ENCODE data around the gene ATP8A1. TPM values are rescaled to one million over a fixed set of nuclear protein-coding genes. Genes with fewer than 3 reads are reported as not detected.

The ATP8A1 gene
- total RNA-seq, 1 experiment from 2014 or later: 0.80 TPM

DNA sequence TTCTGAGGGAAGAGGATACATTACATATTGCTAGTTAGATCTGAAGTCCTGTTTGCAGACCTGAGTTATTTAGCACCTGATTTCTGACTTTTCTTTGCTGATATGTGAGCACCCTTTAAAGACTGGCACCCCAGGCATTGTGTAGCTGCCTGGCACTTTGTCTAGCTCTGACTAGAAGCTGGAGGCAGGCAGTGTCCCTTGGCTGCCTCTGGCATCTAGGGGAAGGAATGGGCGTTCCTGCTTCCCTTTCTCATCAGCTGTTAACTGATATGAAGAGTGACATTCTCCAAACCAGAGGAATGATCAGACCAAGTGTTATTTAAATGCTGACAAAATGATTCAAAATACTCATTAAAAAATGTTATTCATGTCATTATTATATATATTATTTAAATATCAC lies 289.9 kb downstream of the ATP8A1 start:
- ATAC-seq: no peak
- H3K27me3 ChIP-seq (ENCODE audit: control insufficient read depth, insufficient read depth, low read length): no peaks in the 10 kb centered on the region
- POLR2A ChIA-PET: no interaction called here
- H3K9me3 ChIP-seq (ENCODE audit: control insufficient read depth, insufficient read depth, low read depth, low read length): no peaks in the 10 kb centered on the region
- H3K4me1 ChIP-seq (ENCODE audit: control insufficient read depth, insufficient read depth, low read length): no peaks in the 10 kb centered on the region
- intact Hi-C loops (cut with micrococcal nuclease; ENCODE audit: unreplicated experiment): no loop called here
- no peak for TF ChIP-seq SIN3A (IDR thresholded peaks at IDR 0.05; ENCODE audit: borderline replicate concordance, insufficient read depth, low read depth, low read length)
- TF ChIP-seq TCF7L2 (IDR thresholded peaks at IDR 0.05; ENCODE audit: low read depth, low read length): no peak
- no peak for TF ChIP-seq POLR2AphosphoS5 (IDR thresholded peaks at IDR 0.05; ENCODE audit: low read depth, low read length)
- H3K36me3 ChIP-seq (ENCODE audit: control insufficient read depth, insufficient read depth, low read length): no peaks in the 10 kb centered on the region
- DNase-seq (ENCODE audit: low read depth, low spot score): no peak
- CTCF ChIA-PET: no interaction called here
- in situ Hi-C loops (cut with HindIII; ENCODE audit: low pct_unique_long_range_greater_than_20kb, low sequenced_read_pairs): no loop called here
- BruUV-seq (replicated peaks): no TSS peak
- H3K27ac ChIP-seq (ENCODE audit: low read length): no peak overlapping the region
- H3K4me3 ChIP-seq (ENCODE audit: low read depth in 2 of 2, low read length in 2 of 2): no peak overlapping the region

DNA sequence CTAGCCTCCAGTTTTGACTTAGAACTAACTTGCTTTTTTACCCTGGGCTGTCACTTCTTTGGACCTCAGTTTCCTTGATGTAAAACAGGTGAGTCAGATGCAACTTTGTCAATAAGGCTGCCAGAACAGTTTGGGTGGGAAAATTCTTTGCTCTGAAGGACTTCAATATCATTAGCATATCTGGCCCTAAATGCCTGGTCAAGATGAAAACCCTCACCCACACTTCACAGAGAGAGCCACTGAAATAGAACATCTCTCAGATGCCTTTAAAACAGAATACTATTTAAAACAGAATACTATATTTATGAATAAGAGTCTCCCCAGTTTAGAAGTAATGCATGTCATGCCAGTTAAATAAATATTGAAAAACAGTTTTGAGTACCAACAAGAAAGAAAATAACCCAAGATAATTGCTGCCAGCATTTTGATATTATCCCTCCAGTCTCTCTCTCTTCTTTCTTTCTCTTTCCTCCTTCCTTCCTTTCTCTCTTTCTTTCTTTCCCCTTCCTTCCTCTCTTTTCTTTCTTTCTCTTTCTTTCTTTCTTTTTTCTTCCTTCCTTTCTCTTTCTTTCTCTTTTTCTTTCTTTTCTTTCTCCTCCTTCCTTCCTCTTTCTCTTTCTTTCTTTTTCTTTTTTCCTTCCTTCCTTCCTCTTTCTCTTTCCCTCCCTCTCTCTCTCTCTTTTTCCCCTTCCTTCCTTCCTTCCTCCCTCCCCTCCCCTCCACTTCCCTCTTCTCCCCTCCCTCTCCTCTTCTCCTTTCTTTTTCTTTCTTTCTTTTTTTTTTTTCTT lies 292.4 kb downstream of the ATP8A1 start:
- H3K27me3 ChIP-seq (ENCODE audit: control insufficient read depth, insufficient read depth, low read length): no peaks in the 10 kb centered on the region
- H3K4me3 ChIP-seq (ENCODE audit: low read depth in 2 of 2, low read length in 2 of 2): no peak overlapping the region
- BruUV-seq (replicated peaks): no TSS peak
- intact Hi-C loops (cut with micrococcal nuclease; ENCODE audit: unreplicated experiment): no loop called here
- H3K36me3 ChIP-seq (ENCODE audit: control insufficient read depth, insufficient read depth, low read length): no peaks in the 10 kb centered on the region
- no peak for DNase-seq (ENCODE audit: low read depth, low spot score)
- TF ChIP-seq POLR2AphosphoS5 (IDR thresholded peaks at IDR 0.05; ENCODE audit: low read depth, low read length) (no peak), SIN3A (IDR thresholded peaks at IDR 0.05; ENCODE audit: borderline replicate concordance, insufficient read depth, low read depth, low read length) (no peak), TCF7L2 (IDR thresholded peaks at IDR 0.05; ENCODE audit: low read depth, low read length) (no peak)
- TF ChIP-seq, protein P1, sequence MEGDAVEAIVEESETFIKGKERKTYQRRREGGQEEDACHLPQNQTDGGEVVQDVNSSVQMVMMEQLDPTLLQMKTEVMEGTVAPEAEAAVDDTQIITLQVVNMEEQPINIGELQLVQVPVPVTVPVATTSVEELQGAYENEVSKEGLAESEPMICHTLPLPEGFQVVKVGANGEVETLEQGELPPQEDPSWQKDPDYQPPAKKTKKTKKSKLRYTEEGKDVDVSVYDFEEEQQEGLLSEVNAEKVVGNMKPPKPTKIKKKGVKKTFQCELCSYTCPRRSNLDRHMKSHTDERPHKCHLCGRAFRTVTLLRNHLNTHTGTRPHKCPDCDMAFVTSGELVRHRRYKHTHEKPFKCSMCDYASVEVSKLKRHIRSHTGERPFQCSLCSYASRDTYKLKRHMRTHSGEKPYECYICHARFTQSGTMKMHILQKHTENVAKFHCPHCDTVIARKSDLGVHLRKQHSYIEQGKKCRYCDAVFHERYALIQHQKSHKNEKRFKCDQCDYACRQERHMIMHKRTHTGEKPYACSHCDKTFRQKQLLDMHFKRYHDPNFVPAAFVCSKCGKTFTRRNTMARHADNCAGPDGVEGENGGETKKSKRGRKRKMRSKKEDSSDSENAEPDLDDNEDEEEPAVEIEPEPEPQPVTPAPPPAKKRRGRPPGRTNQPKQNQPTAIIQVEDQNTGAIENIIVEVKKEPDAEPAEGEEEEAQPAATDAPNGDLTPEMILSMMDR (IDR thresholded peaks at IDR 0.05): no peak
- TF ChIP-seq, protein P2, sequence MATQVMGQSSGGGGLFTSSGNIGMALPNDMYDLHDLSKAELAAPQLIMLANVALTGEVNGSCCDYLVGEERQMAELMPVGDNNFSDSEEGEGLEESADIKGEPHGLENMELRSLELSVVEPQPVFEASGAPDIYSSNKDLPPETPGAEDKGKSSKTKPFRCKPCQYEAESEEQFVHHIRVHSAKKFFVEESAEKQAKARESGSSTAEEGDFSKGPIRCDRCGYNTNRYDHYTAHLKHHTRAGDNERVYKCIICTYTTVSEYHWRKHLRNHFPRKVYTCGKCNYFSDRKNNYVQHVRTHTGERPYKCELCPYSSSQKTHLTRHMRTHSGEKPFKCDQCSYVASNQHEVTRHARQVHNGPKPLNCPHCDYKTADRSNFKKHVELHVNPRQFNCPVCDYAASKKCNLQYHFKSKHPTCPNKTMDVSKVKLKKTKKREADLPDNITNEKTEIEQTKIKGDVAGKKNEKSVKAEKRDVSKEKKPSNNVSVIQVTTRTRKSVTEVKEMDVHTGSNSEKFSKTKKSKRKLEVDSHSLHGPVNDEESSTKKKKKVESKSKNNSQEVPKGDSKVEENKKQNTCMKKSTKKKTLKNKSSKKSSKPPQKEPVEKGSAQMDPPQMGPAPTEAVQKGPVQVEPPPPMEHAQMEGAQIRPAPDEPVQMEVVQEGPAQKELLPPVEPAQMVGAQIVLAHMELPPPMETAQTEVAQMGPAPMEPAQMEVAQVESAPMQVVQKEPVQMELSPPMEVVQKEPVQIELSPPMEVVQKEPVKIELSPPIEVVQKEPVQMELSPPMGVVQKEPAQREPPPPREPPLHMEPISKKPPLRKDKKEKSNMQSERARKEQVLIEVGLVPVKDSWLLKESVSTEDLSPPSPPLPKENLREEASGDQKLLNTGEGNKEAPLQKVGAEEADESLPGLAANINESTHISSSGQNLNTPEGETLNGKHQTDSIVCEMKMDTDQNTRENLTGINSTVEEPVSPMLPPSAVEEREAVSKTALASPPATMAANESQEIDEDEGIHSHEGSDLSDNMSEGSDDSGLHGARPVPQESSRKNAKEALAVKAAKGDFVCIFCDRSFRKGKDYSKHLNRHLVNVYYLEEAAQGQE (IDR thresholded peaks at IDR 0.05; ENCODE audit: insufficient read depth in 1 of 2, low read depth in 2 of 2, low read length in 1 of 2): no peak
- H3K4me1 ChIP-seq (ENCODE audit: control insufficient read depth, insufficient read depth, low read length): no peaks in the 10 kb centered on the region
- in situ Hi-C loops (cut with HindIII; ENCODE audit: low pct_unique_long_range_greater_than_20kb, low sequenced_read_pairs): no loop called here
- CTCF ChIA-PET: no interaction called here
- H3K27ac ChIP-seq (ENCODE audit: low read length): no peak overlapping the region
- no peak for ATAC-seq
- POLR2A ChIA-PET: no interaction called here
- H3K9me3 ChIP-seq (ENCODE audit: control insufficient read depth, insufficient read depth, low read depth, low read length): no peaks in the 10 kb centered on the region

DNA sequence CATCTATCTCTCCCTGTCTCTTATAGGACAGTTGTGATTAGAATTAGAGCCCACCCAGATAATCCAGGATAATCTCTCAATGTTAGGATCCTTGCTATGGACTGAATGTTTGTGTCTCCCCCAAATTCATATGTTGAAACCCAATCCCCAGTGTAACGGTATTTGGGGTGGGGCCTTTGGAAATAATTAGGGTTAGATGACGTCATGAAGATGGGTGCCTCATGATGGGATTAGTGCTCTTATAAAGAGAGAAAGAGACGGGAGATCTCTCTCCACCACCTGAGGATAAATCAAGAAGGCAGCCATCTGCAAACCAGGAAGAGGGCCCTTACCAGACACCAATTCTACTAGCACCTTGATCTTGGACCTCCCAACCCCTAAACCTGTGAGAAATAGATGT lies 293.3 kb downstream of the ATP8A1 start:
- ATAC-seq: no peak
- no peaks in the 10 kb centered on the region; the same call in 1 of the 2 replicates for H3K27me3 ChIP-seq (ENCODE audit: control insufficient read depth, insufficient read depth, low read length)
- ChIA-PET CTCF (no interaction called here), POLR2A (no interaction called here)
- DNase-seq (ENCODE audit: low read depth, low spot score): no peak
- no peak overlapping the region for H3K27ac ChIP-seq (ENCODE audit: low read length)
- in situ Hi-C loops (cut with HindIII; ENCODE audit: low pct_unique_long_range_greater_than_20kb, low sequenced_read_pairs) (no loop called here), intact Hi-C loops (cut with micrococcal nuclease; ENCODE audit: unreplicated experiment) (no loop called here)
- no peaks in the 10 kb centered on the region for H3K36me3 ChIP-seq (ENCODE audit: control insufficient read depth, insufficient read depth, low read length)
- no peak overlapping the region for H3K4me3 ChIP-seq (ENCODE audit: low read depth in 2 of 2, low read length in 2 of 2)
- no peak for TF ChIP-seq SIN3A (IDR thresholded peaks at IDR 0.05; ENCODE audit: borderline replicate concordance, insufficient read depth, low read depth, low read length)
- TF ChIP-seq, protein P1 (IDR thresholded peaks at IDR 0.05): no peak
- TF ChIP-seq, protein P2 (IDR thresholded peaks at IDR 0.05; ENCODE audit: insufficient read depth in 1 of 2, low read depth in 2 of 2, low read length in 1 of 2): no peak
- TF ChIP-seq TCF7L2 (IDR thresholded peaks at IDR 0.05; ENCODE audit: low read depth, low read length): no peak
- TF ChIP-seq POLR2AphosphoS5 (IDR thresholded peaks at IDR 0.05; ENCODE audit: low read depth, low read length): no peak
- no TSS peak for BruUV-seq (replicated peaks)
- no peaks in the 10 kb centered on the region for H3K9me3 ChIP-seq (ENCODE audit: control insufficient read depth, insufficient read depth, low read depth, low read length)
- no peaks in the 10 kb centered on the region for H3K4me1 ChIP-seq (ENCODE audit: control insufficient read depth, insufficient read depth, low read length)
